H9 (cell line): Measurements from ENCODE around the gene CCDC69. TPM values are rescaled to one million over a fixed set of nuclear protein-coding genes. Genes with fewer than 3 reads are reported as not detected.

Experiments used
- DNase-seq: peaks from one replicate; pipeline ENCODE4 v3.0.0-alpha.2; 2017
- H2AFZ ChIP-seq: one replicate; pipeline ENCODE4 v1.6.1; 2013; ENCODE audit warnings: mild to moderate bottlenecking, low read length, control low read depth, moderate library complexity
- H2AK5ac ChIP-seq: 2 replicates; pipeline ENCODE4 v1.6.1; 2013; ENCODE audit warnings: low read length, control low read depth, mixed read lengths; ENCODE audit not compliant: insufficient read length
- H2BK120ac ChIP-seq: one replicate; pipeline ENCODE4 v1.6.1; 2013; ENCODE audit warnings: low read depth, mild to moderate bottlenecking, low read length, control low read depth, inconsistent platforms; ENCODE audit not compliant: poor library complexity, severe bottlenecking
- H2BK12ac ChIP-seq: 2 replicates; pipeline ENCODE4 v1.6.1; 2013; ENCODE audit warnings: low read length, control low read depth, mixed read lengths, low read depth; ENCODE audit not compliant: insufficient read length
- H2BK15ac ChIP-seq: 2 replicates; pipeline ENCODE4 v1.6.1; 2013; ENCODE audit warnings: low read depth, low read length, control low read depth
- H2BK20ac ChIP-seq: one replicate; pipeline ENCODE4 v1.6.1; 2013; ENCODE audit warnings: low read depth, mild to moderate bottlenecking, low read length, control low read depth, inconsistent platforms; ENCODE audit not compliant: poor library complexity, severe bottlenecking
- H2BK5ac ChIP-seq: 2 replicates; pipeline ENCODE4 v1.6.1; 2013; ENCODE audit warnings: low read length, control low read depth, mixed read lengths; ENCODE audit not compliant: insufficient read length
- H3K14ac ChIP-seq: 2 replicates; pipeline ENCODE4 v1.6.1; 2013; ENCODE audit warnings: low read length, control low read depth; ENCODE audit not compliant: insufficient read depth
- H3K18ac ChIP-seq: 2 replicates; pipeline ENCODE4 v1.6.1; 2013; ENCODE audit warnings: low read depth, mild to moderate bottlenecking, mixed read lengths, low read length, control low read depth; ENCODE audit not compliant: insufficient read length
- H3K23ac ChIP-seq: 2 replicates; pipeline ENCODE4 v1.6.1; 2013; ENCODE audit warnings: low read length, control low read depth, mixed read lengths, low read depth; ENCODE audit not compliant: insufficient read length
- H3K23me2 ChIP-seq: 2 replicates; pipeline ENCODE4 v1.6.1; 2013; ENCODE audit warnings: low read depth, mild to moderate bottlenecking, mixed read lengths, low read length, control low read depth; ENCODE audit not compliant: insufficient read length, poor library complexity, severe bottlenecking
- H3K27ac ChIP-seq: 2 replicates; pipeline ENCODE4 v1.5.1; 2013; ENCODE audit warnings: low read length, control low read depth, mixed read lengths, low read depth; ENCODE audit not compliant: insufficient read length
- H3K27me3 ChIP-seq: 2 replicates; pipeline ENCODE4 v1.6.1; 2013; ENCODE audit warnings: low read length, control low read depth, inconsistent platforms; ENCODE audit not compliant: insufficient read depth
- H3K4ac ChIP-seq: 2 replicates; pipeline ENCODE4 v1.6.1; 2013; ENCODE audit warnings: low read depth, mild to moderate bottlenecking, control low read depth, inconsistent platforms, low read length, moderate library complexity
- H3K4me1 ChIP-seq: 2 replicates; pipeline ENCODE4 v1.6.1; 2013; ENCODE audit warnings: low read length, control low read depth, inconsistent platforms; ENCODE audit not compliant: insufficient read depth
- H3K4me2 ChIP-seq: 2 replicates; pipeline ENCODE4 v1.6.1; 2013; ENCODE audit warnings: low read length, control low read depth, mixed read lengths; ENCODE audit not compliant: insufficient read length, insufficient read depth
- H3K56ac ChIP-seq: 2 replicates; pipeline ENCODE4 v1.6.1; 2013; ENCODE audit warnings: low read depth, mild to moderate bottlenecking, mixed read lengths, low read length, control low read depth; ENCODE audit not compliant: insufficient read length
- H3K79me1 ChIP-seq: 2 replicates; pipeline ENCODE4 v1.6.1; 2013; ENCODE audit warnings: low read depth, mild to moderate bottlenecking, moderate library complexity, low read length, control low read depth, inconsistent platforms; ENCODE audit not compliant: insufficient read depth, poor library complexity, severe bottlenecking
- H3K79me2 ChIP-seq: 2 replicates; pipeline ENCODE4 v1.6.1; 2013; ENCODE audit warnings: low read length, control low read depth, inconsistent platforms; ENCODE audit not compliant: insufficient read depth
- H3K9ac ChIP-seq: 2 replicates; pipeline ENCODE4 v1.6.1; 2013; ENCODE audit warnings: low read length, control low read depth, mixed read lengths; ENCODE audit not compliant: insufficient read length; ENCODE audit errors: extremely low read depth
- H3K9me3 ChIP-seq: one replicate; pipeline ENCODE4 v1.6.1; 2013; ENCODE audit warnings: low read depth, low read length, inconsistent platforms; ENCODE audit not compliant: control insufficient read depth
- H3T11ph ChIP-seq: one replicate; pipeline ENCODE4 v1.6.1; 2013; ENCODE audit warnings: mild to moderate bottlenecking, low read length, control low read depth, inconsistent platforms
- H4K20me1 ChIP-seq: one replicate; pipeline ENCODE4 v1.6.1; 2013; ENCODE audit not compliant: control insufficient read depth, insufficient read length, insufficient read depth
- H4K5ac ChIP-seq: 2 replicates; pipeline ENCODE4 v1.6.1; 2013; ENCODE audit warnings: low read depth, mild to moderate bottlenecking, mixed read lengths, low read length, control low read depth; ENCODE audit not compliant: insufficient read length
- H4K8ac ChIP-seq: replicated peaks from 2 replicates; pipeline ENCODE4 v1.6.1; 2013; ENCODE audit warnings: low read length, control low read depth, mixed read lengths, low read depth; ENCODE audit not compliant: insufficient read length
- H4K91ac ChIP-seq: 2 replicates; pipeline ENCODE4 v1.6.1; 2013; ENCODE audit warnings: low read depth, mild to moderate bottlenecking, moderate library complexity, mixed read lengths, low read length, control low read depth; ENCODE audit not compliant: insufficient read length
- H3K27ac Mint-ChIP-seq, 3 experiments: 2 replicates in 2 of 3; 3 replicates in 1 of 3; pipeline ENCODE4 v1.8.0; 2020 to 2021; ENCODE audit warnings: mixed read lengths in 3 of 3, mild to moderate bottlenecking in 1 of 3, moderate library complexity in 1 of 3
- H3K27me3 Mint-ChIP-seq: 2 replicates; pipeline ENCODE4 v1.8.0; 2021; ENCODE audit warnings: low read depth, mild to moderate bottlenecking, moderate library complexity, mixed read lengths
- H3K36me3 Mint-ChIP-seq, 3 experiments: 2 replicates in 2 of 3; 3 replicates in 1 of 3; pipeline ENCODE4 v1.8.0; 2020 to 2021; ENCODE audit warnings: low read depth in 3 of 3, mixed read lengths in 3 of 3; ENCODE audit not compliant: insufficient read depth in 1 of 3
- H3K4me1 Mint-ChIP-seq, 2 experiments: 2 replicates each; pipeline ENCODE4 v1.8.0; 2020; ENCODE audit warnings: mixed read lengths in 2 of 2
- H3K4me3 Mint-ChIP-seq, 2 experiments: 2 replicates in 1 of 2; 3 replicates in 1 of 2; pipeline ENCODE4 v1.8.0; 2020 to 2021; ENCODE audit warnings: mild to moderate bottlenecking in 2 of 2, mixed read lengths in 2 of 2, moderate library complexity in 1 of 2
- H3K9me3 Mint-ChIP-seq, 2 experiments: 2 replicates in 1 of 2; 3 replicates in 1 of 2; pipeline ENCODE4 v1.8.0; 2020; ENCODE audit warnings: mild to moderate bottlenecking in 2 of 2, mixed read lengths in 2 of 2, moderate library complexity in 1 of 2
- CTCF ChIP-seq: fragments of 200-600 bp; sonication (generic); conservative IDR thresholded peaks from 3 replicates; pipeline ENCODE4 v1.8.0; 2021; ENCODE audit warnings: antibody characterized with exemption, mild to moderate bottlenecking
- WGBS: extraction: QIAGEN DNeasy Blood & Tissue Kit; methylation state at CpG from one replicate; pipeline ENCODE4 v1.1.7; 2013; ENCODE audit warnings: missing lambda C conversion rate, low lambda C conversion rate, mixed read lengths; ENCODE audit not compliant: insufficient read length; ENCODE audit errors: extremely low coverage; 5-methylcytosine and 5-hydroxymethylcytosine counted together
- total RNA-seq: library from RNA; stranded (reverse); gene quantifications from 2 replicates; pipeline ENCODE4 v1.2.1, GENCODE V29; 2021

CCDC69 gene
- total RNA-seq, 1 experiment from 2014 or later = 5.3 TPM

GRCh38 chr5:151253605-151253950, 29.7 kb upstream of the CCDC69 start:
- no peak overlapping the region for H3K14ac ChIP-seq
- no peaks in the 10 kb centered on the region; the same call in 1 of the 2 replicates for H3K79me2 ChIP-seq
- H3K9ac ChIP-seq = peak overlapping the region; percentile 65
- no peaks in the 10 kb centered on the region for H3K27me3 ChIP-seq
- peaks cover 3% of the 10 kb centered on the region; the same call in 1 of the 2 replicates for H3K4me1 ChIP-seq
- H3K79me1 ChIP-seq = no peaks in the 10 kb centered on the region
- H4K20me1 ChIP-seq = no peaks in the 10 kb centered on the region
- peaks cover 9% of the 10 kb centered on the region for H3K23me2 ChIP-seq
- no peak overlapping the region for H2BK5ac ChIP-seq
- H4K8ac ChIP-seq = no peak overlapping the region
- H3K9me3 Mint-ChIP-seq = no peaks in the 10 kb centered on the region
- H2BK12ac ChIP-seq = no peak overlapping the region
- H2AFZ ChIP-seq = no peak overlapping the region
- no peak overlapping the region for H2BK20ac ChIP-seq
- no peak overlapping the region for H2BK120ac ChIP-seq
- peak overlapping the region; percentile 83 to 84 for H3K4me3 Mint-ChIP-seq
- H2BK15ac ChIP-seq = no peak overlapping the region
- H3K27ac ChIP-seq = no peak overlapping the region
- no peaks in the 10 kb centered on the region; a peak in 1 of 7 replicates for H3K36me3 Mint-ChIP-seq
- H3K4ac ChIP-seq = no peak overlapping the region
- H2AK5ac ChIP-seq = no peak overlapping the region
- no peak overlapping the region for H4K91ac ChIP-seq
- peak overlapping the region; percentile 82 for H3K4me2 ChIP-seq
- peak overlapping the region; percentile 73 to 95 (median 94); a peak in 5 of 7 replicates for H3K27ac Mint-ChIP-seq
- no peak overlapping the region for H3T11ph ChIP-seq
- no CpG with 5 or more reads among the region's 5 CpGs for WGBS
- no peak overlapping the region for H3K23ac ChIP-seq
- H3K9me3 ChIP-seq = no peaks in the 10 kb centered on the region
- H3K4me1 Mint-ChIP-seq = peaks cover 39 to 40% of the 10 kb centered on the region in 2 experiments
- DNase-seq = no peak
- H3K27me3 Mint-ChIP-seq = no peaks in the 10 kb centered on the region
- no peak overlapping the region for H3K56ac ChIP-seq
- H3K18ac ChIP-seq = no peak overlapping the region
- TF ChIP-seq CTCF = no peak
- no peak overlapping the region for H4K5ac ChIP-seq
